Subcutaneous preadipocyte (primary cell): ENCODE measurements around the gene JAM2. TPM values are rescaled to one million over a fixed set of nuclear protein-coding genes. Genes with fewer than 3 reads are reported as not detected.

ENCODE experiments used
- total RNA-seq: library from RNA; depleted of rRNA; stranded (reverse); fragments of >200 nt; gene quantifications from 2 replicates; pipeline ENCODE4 v1.2.3, GENCODE V29; 2012

Gene JAM2, protein sequence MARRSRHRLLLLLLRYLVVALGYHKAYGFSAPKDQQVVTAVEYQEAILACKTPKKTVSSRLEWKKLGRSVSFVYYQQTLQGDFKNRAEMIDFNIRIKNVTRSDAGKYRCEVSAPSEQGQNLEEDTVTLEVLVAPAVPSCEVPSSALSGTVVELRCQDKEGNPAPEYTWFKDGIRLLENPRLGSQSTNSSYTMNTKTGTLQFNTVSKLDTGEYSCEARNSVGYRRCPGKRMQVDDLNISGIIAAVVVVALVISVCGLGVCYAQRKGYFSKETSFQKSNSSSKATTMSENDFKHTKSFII
- total RNA-seq: 0.37 and 0.39 TPM in 2 replicates

DNA sequence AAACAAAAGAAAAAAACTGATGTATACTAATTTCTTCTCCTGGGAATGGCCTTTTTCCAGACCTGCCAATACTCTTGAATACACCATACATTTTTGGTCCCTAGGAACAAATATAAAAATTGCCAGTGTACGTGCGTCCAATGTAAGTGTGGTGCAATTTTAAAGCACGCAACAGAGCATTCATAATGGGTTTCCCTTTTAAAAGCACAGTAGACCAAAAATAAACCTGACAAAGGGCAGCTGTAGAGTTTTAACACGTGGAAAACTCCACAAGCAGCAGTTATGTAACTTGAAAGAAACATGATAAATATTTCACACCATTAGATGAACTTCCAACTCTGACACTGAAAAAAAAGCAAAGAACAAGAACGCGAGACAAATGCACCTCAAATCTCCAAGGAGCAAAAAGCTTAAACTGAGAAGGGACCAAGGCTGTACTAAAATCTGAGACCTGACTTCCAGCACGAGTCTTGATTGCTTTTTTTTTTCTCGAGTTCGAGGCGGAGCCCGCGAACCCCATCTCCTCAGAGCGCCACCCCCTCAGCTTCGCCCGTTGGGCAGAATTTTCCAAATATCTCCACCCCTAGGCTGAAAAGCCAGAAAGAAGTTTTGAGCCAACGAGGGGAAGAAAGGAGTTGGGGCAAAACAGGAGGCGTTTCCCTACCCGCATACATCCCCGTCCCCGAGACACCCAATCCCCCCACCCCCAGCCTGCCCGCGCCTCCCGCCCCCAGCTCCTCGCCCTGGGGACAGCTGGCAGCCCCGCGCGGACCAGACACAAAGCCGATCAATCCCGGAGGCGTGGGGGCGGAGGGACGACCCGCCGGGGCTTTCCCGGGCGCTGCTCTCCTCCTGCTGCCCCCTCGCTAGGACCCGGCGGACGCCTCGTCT is at the start of gene JAM2:
Gene JAM2 (plus strand): TSS at position 599 of the 891 bp plus-strand sequence. CDS start 564 bp downstream, outside the sequence.

DNA sequence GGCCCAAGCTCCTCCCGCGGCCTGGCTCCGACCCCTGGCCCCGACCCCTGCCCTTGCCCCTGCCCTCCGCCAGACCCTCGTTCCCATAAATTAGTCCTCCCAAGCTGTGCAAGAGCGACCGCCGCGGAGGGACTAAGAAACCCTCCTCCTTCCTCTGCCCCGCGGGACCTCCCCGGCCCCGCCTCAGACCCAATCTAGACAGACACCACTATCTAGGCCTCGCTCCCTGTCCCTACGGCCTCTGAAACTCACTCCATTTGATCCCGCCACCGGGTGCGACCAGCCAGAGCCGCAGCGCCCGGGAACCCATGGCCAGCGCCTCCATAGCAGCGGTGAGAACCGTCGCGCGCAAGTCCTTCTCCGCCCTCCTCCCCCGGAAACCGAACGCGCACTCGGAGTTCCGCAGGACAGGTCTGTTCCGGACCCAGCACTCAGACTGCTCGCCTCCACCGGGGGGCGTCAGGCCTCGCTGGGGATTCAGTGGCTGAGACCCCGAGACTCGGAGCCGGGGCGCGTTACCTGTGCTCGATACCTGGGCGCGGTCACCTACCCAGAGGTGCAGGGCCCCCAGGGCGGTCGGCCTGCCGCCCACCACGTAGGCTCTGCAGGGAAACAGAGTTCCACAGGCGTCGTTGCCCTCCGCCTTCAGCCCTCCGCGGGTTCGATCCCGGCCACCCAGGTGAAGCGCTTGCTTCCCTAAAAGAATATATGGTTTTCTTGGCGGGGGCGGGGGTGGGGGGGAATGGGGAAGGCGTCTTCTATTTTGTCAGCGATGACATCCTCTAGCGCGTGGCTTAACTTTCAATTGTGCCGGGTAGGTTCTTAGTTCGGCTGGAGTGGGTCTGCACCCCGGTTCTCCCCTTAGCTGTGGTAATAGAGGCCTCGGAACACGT is 31.7 kb upstream of the JAM2 start, which contains the start of gene MRPL39:
Gene MRPL39 (minus strand): TSS at position 331 of the 893 bp plus-strand sequence. CDS start 6 bp downstream, at position 325.

DNA sequence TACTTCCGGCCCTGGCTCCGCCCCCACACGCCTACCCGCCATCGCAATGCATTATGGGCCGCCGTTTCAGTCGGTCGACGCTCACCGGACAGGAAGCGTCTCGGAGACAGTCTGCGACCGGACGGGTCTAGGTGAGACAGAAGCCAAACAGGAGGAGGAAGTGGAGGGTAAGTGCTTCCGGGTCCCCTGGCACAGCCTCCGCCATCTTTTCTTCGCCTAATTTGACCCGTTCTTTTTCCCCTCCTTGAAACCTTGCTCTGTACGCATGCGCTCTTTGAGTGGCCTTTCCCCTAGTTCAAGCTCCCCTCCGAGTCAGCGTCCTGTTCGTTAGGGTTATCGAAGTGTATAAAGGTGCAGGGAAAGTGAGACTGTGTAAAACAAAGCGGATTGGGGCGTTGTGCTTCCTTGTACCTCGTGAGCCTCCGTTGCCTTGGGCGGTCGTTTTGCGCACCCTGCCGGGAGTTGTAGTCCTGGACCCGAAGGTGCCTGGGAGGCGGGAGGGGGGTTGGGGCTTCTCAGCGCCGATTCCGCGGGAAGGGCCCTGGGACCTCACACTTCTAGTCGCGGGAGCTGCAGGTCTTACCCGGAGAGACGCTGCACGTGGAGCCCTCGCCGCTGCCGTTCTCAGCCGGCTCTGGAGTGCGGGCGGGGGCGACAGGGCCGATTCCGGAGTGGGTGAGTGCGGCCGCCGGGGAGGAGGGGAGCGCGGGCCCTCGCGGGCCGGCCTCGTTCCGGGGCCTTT is 96.0 kb downstream of the JAM2 start, which contains the start of the genes ATP5PF and GABPA:
Gene ATP5PF (minus strand): TSS at position 1 of the 742 bp plus-strand sequence. CDS start 5,110 bp downstream, outside the sequence.
Gene GABPA (plus strand): TSS at position 69 of the 742 bp plus-strand sequence. CDS start 6,627 bp downstream, outside the sequence.

Other genes with a start within 250 kb of the JAM2 start
- 52.2 and 54.0 TPM in 2 replicates for gene MRPL39, start 31.8 kb upstream of the JAM2 start, total RNA-seq
- 34.6 and 44.8 TPM in 2 replicates for gene ATP5PF, start 95.6 kb downstream of the JAM2 start, total RNA-seq
- gene GABPA, start 95.7 kb downstream of the JAM2 start, total RNA-seq: 20.2 and 25.4 TPM in 2 replicates